Activated B cell treated with CpG ODN at 0.5 μM for 24 hours (primary cell): ENCODE data around the gene ERCC2. TPM values are rescaled to one million over a fixed set of nuclear protein-coding genes. Genes with fewer than 3 reads are reported as not detected.

Experiments used
- ATAC-seq: fragments of 200-7000 bp; cut with Tn5 transposase; one replicate; pipeline ENCODE4 v1.10.0; 2021; ENCODE audit warnings: low read depth, mild to moderate bottlenecking, moderate library complexity
- CTCF ChIA-PET: fragments of 350-600 bp; sonication (Branson Sonifier 250); formaldehyde crosslinking; loops from one replicate; lab custom pipeline; 2021; ENCODE audit warnings: antibody characterized with exemption; lab: Charles Lee
- POLR2A ChIA-PET: fragments of 350-600 bp; sonication (Branson Sonifier 250); formaldehyde crosslinking; loops from one replicate; lab custom pipeline; 2021; ENCODE audit warnings: antibody characterized with exemption; lab: Charles Lee
- DNase-seq: peaks from one replicate; pipeline ENCODE4 v3.0.0; 2022
- H3K27ac Mint-ChIP-seq: one replicate; pipeline ENCODE4 v1.8.0; 2020; ENCODE audit warnings: mixed read lengths
- H3K27me3 Mint-ChIP-seq: one replicate; pipeline ENCODE4 v1.8.0; 2021; ENCODE audit warnings: mixed read lengths
- H3K36me3 Mint-ChIP-seq: one replicate; pipeline ENCODE4 v1.8.0; 2021; ENCODE audit warnings: low read depth, mixed read lengths
- H3K4me1 Mint-ChIP-seq: one replicate; pipeline ENCODE4 v1.8.0; 2021; ENCODE audit warnings: mixed read lengths
- H3K4me3 Mint-ChIP-seq: one replicate; pipeline ENCODE4 v1.8.0; 2020; ENCODE audit warnings: mild to moderate bottlenecking, mixed read lengths
- H3K9me3 Mint-ChIP-seq: one replicate; pipeline ENCODE4 v1.8.0; 2020; ENCODE audit warnings: mixed read lengths
- CTCF ChIP-seq: fragments of 200-600 bp; IDR thresholded peaks from one replicate; pipeline ENCODE4 v1.8.0; 2022; ENCODE audit warnings: antibody characterized with exemption, mild to moderate bottlenecking
- intact Hi-C: fragments of 100-400 bp; cut with micrococcal nuclease; formaldehyde crosslinking; loops from one replicate; pipeline ENCODE4 v1.15.1; 2024
- total RNA-seq: library from RNA; stranded (reverse); gene quantifications from 2 replicates; pipeline ENCODE4 v1.2.3, GENCODE V29; 2022

Gene ERCC2
- total RNA-seq, 1 donor from 2014 or later = 29.8 TPM

GRCh38 chr19:45352062-45352461, 18.3 kb downstream of the ERCC2 start:
- intact Hi-C loops = no loop called here
- H3K4me1 Mint-ChIP-seq = no peaks in the 10 kb centered on the region
- no peaks in the 10 kb centered on the region for H3K27me3 Mint-ChIP-seq
- ATAC-seq (no peak), DNase-seq (no peak)
- ChIA-PET CTCF (no interaction called here), POLR2A (no interaction called here)
- no peaks in the 10 kb centered on the region for H3K9me3 Mint-ChIP-seq
- peaks cover 36% of the 10 kb centered on the region for H3K36me3 Mint-ChIP-seq
- H3K4me3 Mint-ChIP-seq = no peak overlapping the region
- H3K27ac Mint-ChIP-seq = no peak overlapping the region
- TF ChIP-seq CTCF = no peak

- ChIA-PET POLR2A (no interaction called here), CTCF (no interaction called here)
- no peak overlapping the region for H3K4me3 Mint-ChIP-seq
- intact Hi-C loops = no loop called here
- no peak for ATAC-seq
- H3K27ac Mint-ChIP-seq = no peak overlapping the region
- no peaks in the 10 kb centered on the region for H3K4me1 Mint-ChIP-seq
- peaks cover 32% of the 10 kb centered on the region for H3K36me3 Mint-ChIP-seq
- no peak for TF ChIP-seq CTCF
- no peak for DNase-seq
- H3K9me3 Mint-ChIP-seq = no peaks in the 10 kb centered on the region
- H3K27me3 Mint-ChIP-seq = no peaks in the 10 kb centered on the region
These were observed 18.9 kb downstream of the ERCC2 start for GRCh38 chr19:45351401-45351952.

GRCh38 chr19:45350477-45351058, 19.8 kb downstream of the ERCC2 start:
- ChIA-PET CTCF (no interaction called here), POLR2A (no interaction called here)
- H3K4me1 Mint-ChIP-seq = no peaks in the 10 kb centered on the region
- DNase-seq = no peak
- intact Hi-C loops = no loop called here
- ATAC-seq = no peak
- no peak for TF ChIP-seq CTCF
- no peak overlapping the region for H3K4me3 Mint-ChIP-seq
- H3K36me3 Mint-ChIP-seq = peaks cover 27% of the 10 kb centered on the region
- no peak overlapping the region for H3K27ac Mint-ChIP-seq
- peaks cover 5% of the 10 kb centered on the region for H3K27me3 Mint-ChIP-seq
- H3K9me3 Mint-ChIP-seq = no peaks in the 10 kb centered on the region

GRCh38 chr19:45349430-45349941, 20.9 kb downstream of the ERCC2 start:
- intact Hi-C loops = no loop called here
- ATAC-seq (no peak), DNase-seq (no peak)
- POLR2A ChIA-PET = no interaction called here
- no peaks in the 10 kb centered on the region for H3K4me1 Mint-ChIP-seq
- no peak overlapping the region for H3K4me3 Mint-ChIP-seq
- H3K36me3 Mint-ChIP-seq = peaks cover 22% of the 10 kb centered on the region
- CTCF ChIA-PET = no interaction called here
- TF ChIP-seq CTCF = no peak
- no peak overlapping the region for H3K27ac Mint-ChIP-seq
- H3K27me3 Mint-ChIP-seq = peaks cover 5% of the 10 kb centered on the region
- no peaks in the 10 kb centered on the region for H3K9me3 Mint-ChIP-seq

- intact Hi-C loops = no loop called here
- Mint-ChIP-seq H3K27me3 (peaks cover 7% of the 10 kb centered on the region), H3K9me3 (no peaks in the 10 kb centered on the region), H3K36me3 (peaks cover 22% of the 10 kb centered on the region), H3K4me3 (no peak overlapping the region), H3K27ac (no peak overlapping the region), H3K4me1 (no peaks in the 10 kb centered on the region)
- ChIA-PET CTCF (no interaction called here), POLR2A (no interaction called here)
- ATAC-seq (no peak), DNase-seq (no peak)
- TF ChIP-seq CTCF = no peak
These were observed 21.3 kb downstream of the ERCC2 start for GRCh38 chr19:45349126-45349415.
